ENCODE measurements around the gene KIR3DL1.
"Not testable (repeated sequence)": the region's sequence is repeated elsewhere in the genome, so short reads cannot be mapped to it uniquely, and the experiment has no call there.

Gene KIR3DL1

DNA sequence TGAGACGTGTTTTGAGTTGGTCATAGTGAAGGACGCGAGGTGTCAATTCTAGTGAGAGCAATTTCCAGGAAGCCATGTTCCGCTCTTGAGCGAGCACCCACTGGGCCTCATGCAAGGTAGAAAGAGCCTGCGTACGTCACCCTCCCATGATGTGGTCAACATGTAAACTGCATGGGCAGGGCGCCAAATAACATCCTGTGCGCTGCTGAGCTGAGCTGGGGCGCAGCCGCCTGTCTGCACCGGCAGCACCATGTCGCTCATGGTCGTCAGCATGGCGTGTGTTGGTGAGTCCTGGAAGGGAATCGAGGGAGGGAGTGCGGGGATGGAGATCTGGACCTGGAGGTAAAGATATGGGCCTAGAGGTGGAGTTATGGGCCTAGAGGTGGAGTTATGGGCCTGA is at the start of gene KIR3DL1:
KIR3DL1 (plus strand) TSS at position 218 of the 400 bp plus-strand sequence.
- not testable (repeated sequence) for DNase-seq (ENCODE audit: low read depth)

DNA sequence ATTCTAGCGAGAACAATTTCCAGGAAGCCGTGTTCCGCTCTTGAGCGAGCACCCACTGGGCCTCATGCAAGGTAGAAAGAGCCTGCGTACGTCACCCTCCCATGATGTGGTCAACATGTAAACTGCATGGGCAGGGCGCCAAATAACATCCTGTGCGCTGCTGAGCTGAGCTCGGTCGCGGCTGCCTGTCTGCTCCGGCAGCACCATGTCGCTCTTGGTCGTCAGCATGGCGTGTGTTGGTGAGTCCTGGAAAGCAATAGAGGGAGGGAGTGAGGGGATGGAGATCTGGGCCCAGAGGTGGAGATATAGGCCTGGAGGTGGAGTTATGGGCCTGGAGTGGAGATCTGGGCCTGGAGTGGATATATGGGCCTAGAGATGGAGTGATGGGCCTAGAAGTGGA is 46.6 kb upstream of the KIR3DL1 start, which contains the start of gene KIR2DL1:
KIR2DL1 (plus strand) TSS at position 148 of the 400 bp plus-strand sequence; CDS start at position 206, 58 bp downstream.
- DNase-seq (ENCODE audit: low read depth) = not testable (repeated sequence)

DNA sequence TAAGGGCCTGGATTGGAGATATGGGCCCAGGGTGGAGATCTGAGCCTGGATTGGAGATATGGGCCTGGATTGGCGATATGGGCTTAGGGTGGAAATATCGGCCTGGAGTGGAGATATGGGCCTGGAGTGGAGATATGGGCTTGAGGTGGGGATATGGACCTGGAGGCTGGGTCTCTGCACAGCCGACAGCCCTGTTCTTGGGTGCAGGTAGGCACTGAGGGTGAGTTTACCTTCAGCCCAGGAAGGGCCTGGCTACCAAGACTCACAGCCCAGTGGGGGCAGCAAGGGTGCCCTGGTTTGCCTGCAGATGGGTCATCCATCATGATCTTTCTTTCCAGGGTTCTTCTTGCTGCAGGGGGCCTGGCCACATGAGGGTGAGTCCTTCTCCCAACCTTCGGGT is 45.8 kb upstream of the KIR3DL1 start:
- not testable (repeated sequence) for DNase-seq (ENCODE audit: low read depth)

DNA sequence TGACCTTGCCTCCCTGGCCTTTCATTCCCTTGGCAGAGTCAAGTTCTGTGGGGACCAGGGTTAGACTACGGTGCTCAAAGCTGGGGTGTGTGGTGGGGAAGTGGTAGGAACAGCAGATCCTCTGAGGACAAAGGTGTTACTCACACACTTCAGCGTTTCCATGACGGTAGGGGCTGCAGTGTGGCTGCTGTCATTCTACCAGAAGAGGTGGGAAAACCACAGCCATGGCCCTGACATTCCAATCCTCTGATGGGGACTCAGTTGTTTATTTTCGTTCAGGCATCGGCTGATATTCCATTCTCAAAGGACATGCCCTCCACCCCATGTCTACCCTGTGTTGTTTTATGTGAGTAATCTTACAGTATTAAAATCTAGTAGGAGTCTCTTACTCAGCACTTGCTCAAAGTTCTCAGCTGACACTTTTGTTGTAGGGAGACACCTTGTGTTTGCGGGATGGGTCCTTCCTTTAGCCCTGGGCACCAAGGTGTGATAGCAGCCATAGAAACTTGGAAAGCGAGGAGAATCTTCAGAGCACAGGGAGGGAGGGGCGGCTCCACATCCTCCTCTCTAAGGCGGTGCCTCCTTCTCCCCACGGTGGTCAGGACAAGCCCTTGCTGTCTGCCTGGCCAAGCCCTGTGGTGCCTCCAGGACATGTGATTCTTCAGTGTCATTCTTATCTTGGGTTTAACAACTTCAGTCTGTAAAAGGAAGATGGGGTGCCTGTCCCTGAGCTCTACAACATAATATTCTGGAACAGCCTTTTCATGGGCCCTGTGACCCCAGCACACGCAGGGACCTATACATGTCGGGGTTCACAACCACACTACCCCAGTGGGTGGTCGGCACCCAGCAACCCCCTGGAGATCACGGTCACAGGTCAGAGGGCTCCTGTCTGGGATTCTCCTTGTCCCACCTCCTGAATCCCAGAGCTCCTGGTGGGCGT is 45.0 kb upstream of the KIR3DL1 start:
- DNase-seq (ENCODE audit: low read depth) = not testable (repeated sequence)

DNA sequence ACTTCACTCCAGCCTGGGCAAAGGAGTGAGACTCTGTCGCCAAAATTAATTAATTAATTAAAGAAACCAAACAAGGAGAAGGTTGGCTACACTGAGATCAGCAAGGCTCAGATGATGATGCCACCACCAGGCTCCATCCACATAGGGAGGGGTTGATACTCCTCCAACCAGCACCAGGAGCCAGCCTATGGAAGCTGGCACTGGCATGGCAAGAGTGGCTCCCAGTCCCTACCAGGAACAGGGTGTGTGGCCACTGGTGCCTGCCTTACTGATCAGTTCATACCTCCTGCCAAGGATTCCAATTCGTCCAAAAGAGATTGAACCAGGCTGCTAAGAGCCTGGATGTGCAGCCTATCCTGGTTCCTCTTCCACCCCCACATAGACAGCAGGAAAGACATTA is 43.6 kb upstream of the KIR3DL1 start:
- not testable (repeated sequence) for DNase-seq (ENCODE audit: low read depth)

DNA sequence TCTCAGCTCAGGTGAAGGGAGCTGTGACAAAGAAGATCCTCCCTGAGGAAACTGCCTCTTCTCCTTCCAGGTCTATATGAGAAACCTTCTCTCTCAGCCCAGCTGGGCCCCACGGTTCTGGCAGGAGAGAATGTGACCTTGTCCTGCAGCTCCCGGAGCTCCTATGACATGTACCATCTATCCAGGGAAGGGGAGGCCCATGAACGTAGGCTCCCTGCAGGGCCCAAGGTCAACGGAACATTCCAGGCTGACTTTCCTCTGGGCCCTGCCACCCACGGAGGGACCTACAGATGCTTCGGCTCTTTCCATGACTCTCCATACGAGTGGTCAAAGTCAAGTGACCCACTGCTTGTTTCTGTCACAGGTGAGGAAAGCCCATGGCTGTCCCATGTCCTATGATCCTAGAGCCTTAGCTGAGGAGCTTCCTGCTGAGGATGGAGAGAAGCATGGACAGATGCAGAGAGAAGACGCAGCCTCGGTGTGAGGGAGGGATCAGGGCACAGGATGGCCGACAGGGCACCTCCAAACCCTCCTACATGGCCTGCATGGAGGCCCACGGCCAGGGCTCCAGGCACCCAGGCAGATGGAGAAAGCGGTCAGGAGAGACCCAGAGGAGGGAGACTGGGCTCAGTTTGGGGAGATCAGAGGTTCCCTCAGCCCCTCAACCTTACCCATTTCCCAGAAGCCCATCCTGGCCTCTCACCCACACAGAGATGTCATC is 41.0 kb upstream of the KIR3DL1 start:
- not testable (repeated sequence) for DNase-seq (ENCODE audit: low read depth)

DNA sequence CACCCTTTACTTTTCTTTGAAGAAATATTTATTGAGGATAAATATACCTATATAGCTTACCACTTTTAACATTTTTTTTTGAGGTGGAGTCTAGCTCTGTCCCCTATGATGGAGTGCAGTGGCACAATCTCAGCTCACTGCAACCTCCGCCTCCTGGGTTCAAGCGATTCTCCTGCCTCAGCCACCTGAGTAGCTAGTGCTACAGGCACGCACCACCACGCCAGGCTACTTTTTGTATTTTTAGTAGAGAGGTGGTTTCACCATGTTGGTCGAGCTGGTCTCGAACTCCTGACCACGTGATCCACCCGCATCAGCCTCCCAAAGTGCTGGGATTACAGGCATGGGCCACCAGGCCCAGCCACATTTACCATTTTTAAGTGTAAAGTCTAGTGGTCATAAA is 40.4 kb upstream of the KIR3DL1 start:
- not testable (repeated sequence) for DNase-seq (ENCODE audit: low read depth)

DNA sequence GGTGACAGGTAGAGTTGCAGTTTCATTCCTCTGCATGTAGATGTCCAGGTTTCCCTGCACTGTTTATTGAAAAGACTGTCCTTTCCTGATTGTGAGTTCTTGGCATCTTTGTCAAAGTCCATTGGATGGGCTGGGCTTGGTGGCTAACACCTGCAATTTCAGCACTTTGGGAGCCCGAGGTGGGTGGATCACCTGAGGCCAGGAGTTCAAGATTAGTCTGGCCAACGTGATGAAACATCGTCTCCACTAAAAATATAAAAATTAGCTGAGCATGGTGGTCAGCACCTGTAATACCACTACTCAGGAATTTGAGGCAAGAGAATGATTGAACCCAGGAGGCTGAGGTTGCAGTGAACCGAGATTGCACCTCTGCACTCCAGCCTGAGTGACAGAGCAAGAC is 38.4 kb upstream of the KIR3DL1 start:
- not testable (repeated sequence) for DNase-seq (ENCODE audit: low read depth)

DNA sequence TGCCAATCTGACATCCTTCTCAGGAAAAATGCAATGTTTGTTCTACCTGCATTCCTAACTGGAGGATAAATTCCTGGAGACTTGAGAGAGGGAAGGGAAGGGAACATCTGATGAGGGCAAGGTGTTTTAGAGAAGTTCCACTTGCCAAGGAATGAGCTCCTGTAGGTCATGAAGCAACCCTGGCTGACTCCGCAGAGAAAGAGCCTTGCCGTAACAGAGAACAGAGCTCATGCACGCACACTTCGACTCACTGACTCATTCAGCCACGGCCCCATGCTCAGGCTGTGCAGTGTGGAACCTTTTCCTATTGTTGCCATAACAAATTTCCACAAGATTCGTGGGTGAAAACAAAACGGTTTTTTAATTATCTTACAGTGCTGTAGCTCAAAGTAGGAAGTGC is 37.4 kb upstream of the KIR3DL1 start:
- DNase-seq (ENCODE audit: low read depth) = not testable (repeated sequence)

DNA sequence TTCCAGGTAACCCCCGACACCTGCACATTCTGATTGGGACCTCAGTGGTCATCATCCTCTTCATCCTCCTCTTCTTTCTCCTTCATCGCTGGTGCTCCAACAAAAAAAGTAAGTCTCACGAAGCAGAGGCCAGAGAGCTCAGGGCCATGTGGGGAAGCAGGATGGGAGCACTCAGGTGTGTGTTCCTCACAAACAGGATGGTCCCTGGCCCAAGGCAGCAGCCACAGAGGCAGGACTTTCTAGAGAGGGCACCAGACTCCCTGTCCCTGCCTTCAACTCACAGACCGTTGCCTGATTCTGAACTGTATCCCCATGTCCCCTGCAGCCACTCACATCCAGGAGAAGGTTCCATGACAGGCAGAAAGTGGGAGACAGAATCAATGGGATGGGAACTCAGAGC is 33.4 kb upstream of the KIR3DL1 start:
- DNase-seq (ENCODE audit: low read depth) = not testable (repeated sequence)

DNA sequence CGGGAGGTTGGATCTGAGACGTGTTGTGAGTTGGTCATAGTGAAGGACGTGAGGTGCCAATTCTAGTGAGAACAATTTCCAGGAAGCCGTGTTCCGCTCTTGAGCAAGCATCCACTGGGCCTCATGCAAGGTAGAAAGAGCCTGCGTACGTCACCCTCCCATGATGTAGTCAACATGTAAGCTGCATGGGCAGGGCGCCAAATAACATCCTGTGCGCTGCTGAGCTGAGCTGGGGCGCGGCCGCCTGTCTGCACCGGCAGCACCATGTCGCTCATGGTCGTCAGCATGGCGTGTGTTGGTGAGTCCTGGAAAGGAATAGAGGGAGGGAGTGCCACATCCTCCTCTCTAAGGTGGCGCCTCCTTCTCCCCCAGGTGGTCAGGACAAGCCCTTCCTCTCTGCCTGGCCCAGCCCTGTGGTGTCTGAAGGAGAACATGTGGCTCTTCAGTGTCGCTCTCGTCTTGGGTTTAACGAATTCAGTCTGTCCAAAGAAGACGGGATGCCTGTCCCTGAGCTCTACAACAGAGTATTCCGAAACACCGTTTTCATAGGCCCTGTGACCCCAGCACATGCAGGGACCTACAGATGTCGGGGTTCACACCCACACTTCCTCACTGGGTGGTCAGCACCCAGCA is 30.1 kb upstream of the KIR3DL1 start:
- not testable (repeated sequence) for DNase-seq (ENCODE audit: low read depth)

DNA sequence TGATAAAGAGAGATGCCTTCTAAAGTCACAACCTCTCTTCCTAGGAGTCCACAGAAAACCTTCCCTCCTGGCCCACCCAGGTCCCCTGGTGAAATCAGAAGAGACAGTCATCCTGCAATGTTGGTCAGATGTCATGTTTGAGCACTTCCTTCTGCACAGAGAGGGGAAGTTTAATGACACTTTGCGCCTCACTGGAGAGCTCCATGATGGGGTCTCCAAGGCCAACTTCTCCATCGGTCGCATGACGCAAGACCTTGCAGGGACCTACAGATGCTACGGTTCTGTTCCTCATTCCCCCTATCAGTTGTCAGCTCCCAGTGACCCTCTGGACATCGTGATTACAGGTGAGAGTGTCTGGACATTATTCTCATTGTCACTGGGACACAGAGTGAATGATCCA is 28.1 kb upstream of the KIR3DL1 start:
- DNase-seq (ENCODE audit: low read depth) = not testable (repeated sequence)

DNA sequence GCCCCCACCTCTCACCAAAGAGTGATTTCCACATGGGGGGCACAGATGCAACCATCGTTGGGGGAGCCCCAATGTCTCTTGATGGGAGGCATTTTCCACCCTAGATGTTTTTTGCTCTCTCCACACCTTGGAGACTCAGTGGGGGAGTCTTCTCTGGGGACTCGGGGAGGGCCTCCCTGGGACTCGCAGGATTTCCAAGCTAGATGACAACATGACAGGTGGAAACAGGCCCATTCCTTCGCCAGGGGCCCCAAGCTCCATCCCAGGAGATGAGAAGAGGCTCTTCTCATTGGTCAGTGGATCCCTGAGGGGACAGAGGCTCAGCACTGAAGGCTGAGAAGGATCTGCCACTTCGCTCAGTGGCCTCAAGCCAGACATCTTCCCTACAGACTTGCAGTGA is 25.6 kb upstream of the KIR3DL1 start:
- no peak for DNase-seq (ENCODE audit: low read depth)

DNA sequence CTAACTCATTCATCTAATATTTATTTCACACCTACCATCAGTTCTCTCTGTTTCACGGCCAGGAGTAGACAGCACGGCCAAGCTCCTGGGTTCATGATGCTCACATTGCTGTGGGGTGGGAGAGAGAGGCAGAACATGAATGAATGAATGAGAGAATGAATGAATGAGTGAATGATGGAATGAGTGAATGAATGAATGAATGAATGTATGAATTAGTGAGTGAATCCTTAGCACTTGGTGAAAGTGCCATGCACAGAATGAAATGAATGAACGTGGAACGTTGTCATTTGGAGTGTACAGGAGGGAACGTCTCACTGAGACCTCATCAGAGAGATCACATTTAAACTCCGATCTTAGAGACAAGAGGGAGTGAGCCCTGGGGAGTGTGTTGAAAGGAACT is 24.8 kb upstream of the KIR3DL1 start:
- no peak for DNase-seq (ENCODE audit: low read depth)

DNA sequence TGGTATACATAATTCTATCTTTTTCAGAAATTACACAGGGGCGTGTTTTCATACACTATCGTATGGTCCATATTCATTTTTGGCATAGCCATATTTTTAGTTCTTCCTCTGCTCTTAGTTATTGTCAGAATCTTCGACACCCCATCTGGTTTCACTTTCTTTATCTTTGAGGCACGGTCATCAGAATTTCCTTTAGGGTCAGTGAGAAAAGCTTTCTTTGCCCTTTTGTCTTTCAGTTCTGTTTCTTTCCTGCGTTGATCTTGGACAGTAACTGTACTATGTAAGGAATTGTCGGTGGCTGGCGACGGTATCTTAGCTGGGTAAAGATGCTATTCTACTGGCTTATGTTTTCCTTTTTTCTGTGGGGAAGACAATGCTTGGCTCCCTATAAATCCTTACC is 23.5 kb upstream of the KIR3DL1 start:
- no peak for DNase-seq (ENCODE audit: low read depth)

DNA sequence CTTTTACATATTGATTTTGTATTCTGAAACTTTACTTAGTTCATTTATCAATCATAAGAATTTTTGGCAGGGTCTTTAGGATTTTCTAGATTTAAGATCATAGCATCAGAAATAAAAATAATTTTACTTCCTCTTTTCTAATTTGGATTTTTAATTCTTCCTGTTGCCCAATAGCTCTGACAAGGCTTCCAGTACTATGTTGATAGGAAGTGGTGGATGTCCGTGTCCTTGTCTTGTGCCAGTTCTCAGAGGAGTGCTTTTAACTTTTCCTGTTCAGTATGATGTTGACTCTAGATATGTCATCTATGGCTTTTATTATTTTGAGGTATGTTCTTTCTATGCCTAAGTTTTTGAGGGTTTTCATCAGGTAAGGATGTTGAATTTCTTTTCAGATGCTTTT is 20.5 kb upstream of the KIR3DL1 start:
- DNase-seq (ENCODE audit: low read depth) = no peak

DNA sequence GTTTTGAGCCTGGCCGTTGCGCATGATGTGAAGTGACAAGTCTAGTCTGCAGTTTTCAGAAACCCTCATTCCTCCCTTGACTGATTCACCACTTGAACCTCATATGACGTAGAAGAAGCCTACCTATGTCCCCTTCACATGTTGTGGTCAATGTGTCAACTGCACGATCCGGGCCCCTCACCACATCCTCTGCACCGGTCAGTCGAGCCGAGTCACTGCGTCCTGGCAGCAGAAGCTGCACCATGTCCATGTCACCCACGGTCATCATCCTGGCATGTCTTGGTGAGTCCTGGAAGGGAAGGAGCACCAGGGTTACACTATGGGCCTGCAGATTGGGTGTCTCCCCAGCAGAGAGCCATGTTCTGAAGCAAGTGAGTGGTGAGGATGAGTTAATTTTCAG is 12.9 kb upstream of the KIR3DL1 start, which contains the start of gene KIR2DL4:
KIR2DL4 (plus strand) TSS at position 201 of the 400 bp plus-strand sequence; CDS start at position 243, 42 bp downstream.
- no peak for DNase-seq (ENCODE audit: low read depth)

DNA sequence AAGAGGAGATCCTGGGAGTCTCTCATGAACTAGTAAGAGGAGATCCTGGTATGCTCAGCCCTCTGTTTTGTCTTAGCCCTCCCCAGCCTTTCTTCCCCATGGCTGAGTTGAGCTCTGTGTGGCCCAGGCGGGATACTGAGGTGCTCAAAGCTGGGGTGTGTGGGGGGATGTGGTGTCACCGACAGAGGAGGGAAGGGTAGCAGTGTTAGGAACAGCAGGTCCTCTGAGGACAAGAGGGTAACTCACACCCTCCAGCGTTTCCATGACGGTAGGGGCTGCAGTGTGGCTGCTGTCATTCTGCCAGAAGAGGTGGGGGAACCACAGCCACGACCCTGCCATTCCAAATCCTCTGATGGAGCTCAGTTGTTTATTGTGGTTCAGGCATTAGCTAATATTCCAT is 12.2 kb upstream of the KIR3DL1 start:
- DNase-seq (ENCODE audit: low read depth) = no peak

DNA sequence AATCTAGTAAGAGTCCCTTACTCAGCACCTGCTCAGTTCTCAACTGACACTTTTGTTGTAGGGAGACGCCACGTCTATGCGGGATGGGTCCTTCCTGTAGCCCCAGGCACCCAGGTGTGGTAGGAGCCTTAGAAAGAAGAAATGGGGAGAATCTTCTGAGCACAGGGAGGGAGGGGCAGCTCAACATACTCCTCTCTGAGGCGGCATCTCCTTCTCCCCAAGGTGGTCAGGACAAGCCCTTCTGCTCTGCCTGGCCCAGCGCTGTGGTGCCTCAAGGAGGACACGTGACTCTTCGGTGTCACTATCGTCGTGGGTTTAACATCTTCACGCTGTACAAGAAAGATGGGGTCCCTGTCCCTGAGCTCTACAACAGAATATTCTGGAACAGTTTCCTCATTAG is 11.7 kb upstream of the KIR3DL1 start:
- no peak for DNase-seq (ENCODE audit: low read depth)

DNA sequence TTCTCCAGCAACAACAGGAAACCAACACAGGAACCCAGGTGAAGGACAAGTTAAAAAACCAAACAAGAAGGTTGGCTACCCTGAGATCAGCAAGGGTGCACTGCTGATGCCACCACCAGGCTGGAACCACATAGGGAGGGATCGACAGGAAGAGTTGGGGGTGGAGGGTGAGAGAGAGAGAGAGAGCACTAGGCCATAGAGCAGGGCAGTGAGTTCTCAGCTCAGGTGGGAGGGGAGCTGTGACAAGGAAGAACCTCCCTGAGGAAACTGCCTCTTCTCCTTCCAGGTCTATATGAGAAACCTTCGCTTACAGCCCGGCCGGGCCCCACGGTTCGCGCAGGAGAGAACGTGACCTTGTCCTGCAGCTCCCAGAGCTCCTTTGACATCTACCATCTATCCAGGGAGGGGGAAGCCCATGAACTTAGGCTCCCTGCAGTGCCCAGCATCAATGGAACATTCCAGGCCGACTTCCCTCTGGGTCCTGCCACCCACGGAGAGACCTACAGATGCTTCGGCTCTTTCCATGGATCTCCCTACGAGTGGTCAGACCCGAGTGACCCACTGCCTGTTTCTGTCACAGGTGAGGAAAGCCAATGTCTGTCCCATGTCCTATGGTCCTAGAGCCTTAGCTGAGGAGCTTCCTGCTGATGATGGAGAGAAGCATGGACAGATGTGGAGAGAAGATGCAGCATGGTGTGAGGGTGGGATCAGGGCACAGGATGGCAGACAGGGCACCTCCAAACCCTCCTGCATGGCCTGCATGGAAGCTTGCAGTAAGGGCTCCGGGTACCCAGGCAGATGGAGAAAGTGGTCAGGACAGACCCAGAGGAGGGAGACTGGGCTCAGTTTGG is 10.4 kb upstream of the KIR3DL1 start:
- DNase-seq (ENCODE audit: low read depth) = no peak

DNA sequence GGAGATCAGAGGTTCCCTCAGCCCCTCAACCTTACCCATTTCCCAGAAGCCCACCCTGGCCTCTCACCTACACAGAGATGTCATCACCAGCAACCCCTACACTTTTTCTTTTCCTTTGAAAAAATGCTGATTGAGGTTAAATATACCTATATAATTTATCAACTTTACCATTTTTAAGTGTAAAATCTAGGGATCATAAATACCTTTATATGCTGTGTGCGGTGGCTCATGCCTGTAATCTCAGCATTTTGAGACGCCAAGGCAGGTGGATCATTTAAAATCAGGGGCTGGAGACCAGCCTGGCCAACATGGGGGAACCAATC is 9.8 kb upstream of the KIR3DL1 start:
- DNase-seq (ENCODE audit: low read depth) = no peak

DNA sequence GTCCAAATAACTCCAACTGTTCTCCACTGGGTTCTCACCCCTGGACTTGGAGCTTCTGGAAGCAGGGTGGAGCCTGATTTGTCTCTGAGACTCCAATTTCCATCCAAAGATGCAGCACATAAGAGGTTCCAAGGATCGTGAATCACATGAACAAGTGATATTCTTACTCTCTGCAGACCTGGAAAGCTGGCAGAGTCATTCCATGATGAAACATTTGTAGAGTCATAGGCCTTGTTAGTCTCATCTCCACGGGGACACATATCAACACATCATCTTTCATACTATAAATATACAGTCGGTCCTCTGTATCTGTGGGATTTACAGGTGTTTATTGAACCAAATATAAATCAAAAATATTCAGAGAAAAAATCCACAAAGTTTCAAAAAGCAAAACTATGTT is 1.7 kb upstream of the KIR3DL1 start:
- not testable (repeated sequence) for DNase-seq (ENCODE audit: low read depth)
